ENCODE results near the gene SPINK1. TPM values are rescaled to one million over a fixed set of nuclear protein-coding genes. Genes with fewer than 3 reads are reported as not detected.

SPINK1 gene
- polyA plus RNA-seq, 2 of the 4 experiments (the other 2 are of a cell fraction) = 0.22 TPM; not detected in 1

DNA sequence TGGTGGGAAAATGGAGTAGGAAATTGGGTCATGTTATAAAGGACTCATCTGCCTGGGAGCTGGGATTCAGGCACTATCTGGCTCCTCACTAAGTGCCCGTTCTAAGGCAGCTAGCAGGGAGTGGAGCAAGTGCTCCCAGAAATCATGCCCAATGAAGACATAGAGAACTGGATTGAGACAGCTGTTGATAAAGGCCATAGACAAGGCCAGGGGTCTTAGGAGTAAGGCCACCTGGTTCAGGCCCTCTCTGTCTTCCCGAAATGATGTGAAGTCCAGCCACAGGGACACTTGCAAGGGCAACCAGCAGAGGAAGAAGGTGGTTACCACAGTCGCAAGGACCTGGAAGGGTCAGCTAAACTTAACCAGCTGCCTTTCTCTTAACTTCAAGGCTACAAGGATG lies 20.1 kb upstream of the SPINK1 start:
- POLR2A ChIA-PET = interaction anchor here (0.9 kb wide), 1 partner anchor 10 kb away, joined by 3 read pairs; no protein-coding TSS in a partner anchor
- H3K4me2 ChIP-seq = no peak overlapping the region
- CTCF ChIA-PET = interaction anchor here (1.0 to 1.3 kb wide), 2 partner anchors 84 to 224 kb away, joined by 4 read pairs; no protein-coding TSS in a partner anchor
- H3K27ac ChIP-seq = no peak overlapping the region
- H3K4me1 ChIP-seq = no peaks in the 10 kb centered on the region
- 33% methylated on average over 3 of the region's 3 CpGs for WGBS (ENCODE audit: missing lambda C conversion rate)
- FAIRE-seq (no peak), ATAC-seq (no peak), DNase-seq (ENCODE audit: low read depth in 1 of 2, low spot score in 1 of 2) (no peak)
- no peak overlapping the region for H3K4me3 ChIP-seq
- TF ChIP-seq MAFK (IDR thresholded peaks at IDR 0.05; ENCODE audit: partially characterized antibody) = no peak
- H3K9me3 ChIP-seq = no peaks in the 10 kb centered on the region

DNA sequence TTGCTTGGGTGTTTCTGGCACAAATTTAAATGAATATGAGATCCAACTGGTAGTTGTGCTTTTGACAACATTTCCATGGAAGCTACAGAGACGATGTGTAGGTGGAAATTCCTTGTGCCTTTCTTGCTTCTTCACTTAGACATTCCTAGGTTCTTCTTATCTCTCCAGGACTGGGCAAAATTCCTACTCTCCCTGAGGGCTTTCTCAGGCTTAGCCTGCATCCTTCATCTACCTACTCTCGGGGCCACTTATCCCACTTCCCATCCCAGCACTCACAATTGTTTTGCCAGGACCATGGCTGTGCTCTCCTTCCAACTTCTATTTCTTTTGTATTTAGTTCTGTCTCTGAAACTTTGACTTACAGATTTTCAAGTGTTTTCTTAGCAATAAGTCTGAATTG lies 17.8 kb upstream of the SPINK1 start:
- Histone ChIP-seq H3K9me3 (no peaks in the 10 kb centered on the region), H3K4me2 (no peak overlapping the region), H3K27ac (no peak overlapping the region), H3K4me3 (no peak overlapping the region), H3K4me1 (no peaks in the 10 kb centered on the region)
- ChIA-PET CTCF (interaction anchor here (0.7 to 10.4 kb wide), 3 partner anchors 9 to 221 kb away, joined by 3 to 59 read pairs (median 4); no protein-coding TSS in a partner anchor), POLR2A (no interaction called here)
- ATAC-seq (no peak), FAIRE-seq (no peak), DNase-seq (ENCODE audit: low read depth in 1 of 2, low spot score in 1 of 2) (no peak)
- TF ChIP-seq FOSB (CRISPR knock-in tag; IDR thresholded peaks at IDR 0.05) (no peak), GATA3 (IDR thresholded peaks at IDR 0.05; ENCODE audit: borderline replicate concordance) (no peak), EHF (CRISPR knock-in tag; IDR thresholded peaks at IDR 0.05) (no peak), POLR2A (IDR thresholded peaks at IDR 0.05; ENCODE audit: low read length) (no peak), HOXB5 (CRISPR knock-in tag; IDR thresholded peaks at IDR 0.05) (no peak), ZC3H11A (IDR thresholded peaks at IDR 0.05) (no peak), ZFP36 (IDR thresholded peaks at IDR 0.05; ENCODE audit: borderline replicate concordance, partially characterized antibody) (no peak), NPAS2 (CRISPR knock-in tag; IDR thresholded peaks at IDR 0.05; ENCODE audit: borderline replicate concordance) (no peak), HDAC2 (IDR thresholded peaks at IDR 0.05) (no peak), KDM1A (IDR thresholded peaks at IDR 0.05; ENCODE audit: low read depth) (no peak), FOSL2 (IDR thresholded peaks at IDR 0.05) (no peak), FOSL2 (CRISPR knock-in tag; IDR thresholded peaks at IDR 0.05) (no peak), POLR2AphosphoS2 (conservative IDR thresholded peaks at IDR 0.05; ENCODE audit: low read length) (no peak), EHMT2 (IDR thresholded peaks at IDR 0.05; ENCODE audit: low read depth) (no peak), RARB (CRISPR knock-in tag; IDR thresholded peaks at IDR 0.05) (no peak), MAFK (IDR thresholded peaks at IDR 0.05; ENCODE audit: partially characterized antibody) (no peak), ESRRA (IDR thresholded peaks at IDR 0.05; ENCODE audit: borderline replicate concordance, low read length) (no peak), BHLHE40 (IDR thresholded peaks at IDR 0.05; ENCODE audit: low read depth, low read length) (no peak), MAZ (IDR thresholded peaks at IDR 0.05; ENCODE audit: borderline replicate concordance, low read depth, low read length) (no peak), RCOR1 (IDR thresholded peaks at IDR 0.05; ENCODE audit: low read depth, low read length) (no peak)
- TF ChIP-seq, protein P1, sequence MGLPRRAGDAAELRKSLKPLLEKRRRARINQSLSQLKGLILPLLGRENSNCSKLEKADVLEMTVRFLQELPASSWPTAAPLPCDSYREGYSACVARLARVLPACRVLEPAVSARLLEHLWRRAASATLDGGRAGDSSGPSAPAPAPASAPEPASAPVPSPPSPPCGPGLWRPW (IDR thresholded peaks at IDR 0.05) = no peak
- WGBS (ENCODE audit: missing lambda C conversion rate) = 6% methylated on average over 2 of the region's 2 CpGs

DNA sequence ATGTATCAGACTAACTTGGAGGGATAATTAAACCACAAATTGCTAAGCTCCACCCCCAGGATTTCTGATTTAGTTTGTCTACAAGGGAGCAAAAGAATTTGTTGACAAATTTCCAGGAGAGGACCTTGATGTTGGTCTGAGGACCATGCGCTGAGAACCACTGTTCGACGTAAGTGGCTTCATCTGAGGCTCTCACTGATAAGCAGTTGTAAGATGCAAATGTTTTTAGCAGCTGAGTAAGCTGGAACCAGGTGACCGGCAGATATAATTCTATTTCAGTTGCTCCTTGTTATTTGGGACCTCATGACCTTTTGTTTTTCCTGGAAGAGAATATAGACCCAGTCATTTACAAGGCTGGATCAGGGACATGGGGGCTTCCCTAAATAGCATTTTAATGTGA lies 14.1 kb upstream of the SPINK1 start:
- POLR2A ChIA-PET = no interaction called here
- no peaks in the 10 kb centered on the region for H3K4me1 ChIP-seq
- WGBS (ENCODE audit: missing lambda C conversion rate) = 44% methylated on average over 4 of the region's 4 CpGs
- no peak overlapping the region for H3K4me2 ChIP-seq
- TF ChIP-seq ZSCAN20 (CRISPR knock-in tag; IDR thresholded peaks at IDR 0.05) (no peak), FOSL2 (IDR thresholded peaks at IDR 0.05) (no peak), FOSL2 (CRISPR knock-in tag; IDR thresholded peaks at IDR 0.05) (no peak), MAZ (IDR thresholded peaks at IDR 0.05; ENCODE audit: borderline replicate concordance, low read depth, low read length) (no peak), BHLHE40 (IDR thresholded peaks at IDR 0.05; ENCODE audit: low read depth, low read length) (no peak), HEYL (CRISPR knock-in tag; IDR thresholded peaks at IDR 0.05) (no peak), EHF (CRISPR knock-in tag; IDR thresholded peaks at IDR 0.05) (no peak), JUNB (IDR thresholded peaks at IDR 0.05) (no peak), HDAC2 (IDR thresholded peaks at IDR 0.05) (no peak), RCOR1 (IDR thresholded peaks at IDR 0.05; ENCODE audit: low read depth, low read length) (no peak), CHD2 (IDR thresholded peaks at IDR 0.05; ENCODE audit: low read length, partially characterized antibody) (no peak), SREBF2 (IDR thresholded peaks at IDR 0.05) (no peak)
- TF ChIP-seq, protein P2, sequence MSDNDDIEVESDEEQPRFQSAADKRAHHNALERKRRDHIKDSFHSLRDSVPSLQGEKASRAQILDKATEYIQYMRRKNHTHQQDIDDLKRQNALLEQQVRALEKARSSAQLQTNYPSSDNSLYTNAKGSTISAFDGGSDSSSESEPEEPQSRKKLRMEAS (IDR thresholded peaks at IDR 0.05) = no peak
- TF ChIP-seq, protein P3, sequence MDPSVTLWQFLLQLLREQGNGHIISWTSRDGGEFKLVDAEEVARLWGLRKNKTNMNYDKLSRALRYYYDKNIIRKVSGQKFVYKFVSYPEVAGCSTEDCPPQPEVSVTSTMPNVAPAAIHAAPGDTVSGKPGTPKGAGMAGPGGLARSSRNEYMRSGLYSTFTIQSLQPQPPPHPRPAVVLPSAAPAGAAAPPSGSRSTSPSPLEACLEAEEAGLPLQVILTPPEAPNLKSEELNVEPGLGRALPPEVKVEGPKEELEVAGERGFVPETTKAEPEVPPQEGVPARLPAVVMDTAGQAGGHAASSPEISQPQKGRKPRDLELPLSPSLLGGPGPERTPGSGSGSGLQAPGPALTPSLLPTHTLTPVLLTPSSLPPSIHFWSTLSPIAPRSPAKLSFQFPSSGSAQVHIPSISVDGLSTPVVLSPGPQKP (IDR thresholded peaks at IDR 0.05; ENCODE audit: low read depth, low read length) = no peak
- CTCF ChIA-PET = interaction anchor here (10.4 kb wide), 1 partner anchor 12 kb away, joined by 59 read pairs; no protein-coding TSS in a partner anchor
- DNase-seq (ENCODE audit: low read depth in 1 of 2, low spot score in 1 of 2) (no peak), FAIRE-seq (no peak), ATAC-seq (no peak)
- H3K27ac ChIP-seq = no peak overlapping the region
- H3K4me3 ChIP-seq = no peak overlapping the region
- H3K9me3 ChIP-seq = no peaks in the 10 kb centered on the region

All from A549 (cell line).